Measurements from ENCODE around the gene AFAP1. TPM values are rescaled to one million over a fixed set of nuclear protein-coding genes. Genes with fewer than 3 reads are reported as not detected.

The AFAP1 gene
- polyA plus RNA-seq, 1 experiment, result 61.7 TPM

GRCh38 chr4:7900334-7900909 is 39.2 kb downstream of the AFAP1 start:
- no peak for TF ChIP-seq CTCF (IDR thresholded peaks at IDR 0.05; ENCODE audit: low read depth, low read length)
- H3K27me3 ChIP-seq (ENCODE audit: control insufficient read depth, insufficient read depth, low read length), result no peaks in the 10 kb centered on the region
- no peaks in the 10 kb centered on the region for H3K9me3 ChIP-seq (ENCODE audit: control insufficient read depth, insufficient read depth, low read length)
- ChIA-PET POLR2A (no interaction called here), CTCF (no interaction called here)
- H3K4me3 ChIP-seq (ENCODE audit: low read depth, low read length), result no peak overlapping the region
- no peak for DNase-seq (ENCODE audit: low read depth, low spot score)
- H3K27ac ChIP-seq (ENCODE audit: low read depth, low read length), result peak overlapping the region; percentile 47

GRCh38 chr4:7899184-7899869 is 40.3 kb downstream of the AFAP1 start:
- no peaks in the 10 kb centered on the region for H3K9me3 ChIP-seq (ENCODE audit: control insufficient read depth, insufficient read depth, low read length)
- no peak for TF ChIP-seq CTCF (IDR thresholded peaks at IDR 0.05; ENCODE audit: low read depth, low read length)
- no peaks in the 10 kb centered on the region for H3K27me3 ChIP-seq (ENCODE audit: control insufficient read depth, insufficient read depth, low read length)
- H3K4me3 ChIP-seq (ENCODE audit: low read depth, low read length), result no peak overlapping the region
- H3K27ac ChIP-seq (ENCODE audit: low read depth, low read length), result no peak overlapping the region
- ChIA-PET CTCF (no interaction called here), POLR2A (no interaction called here)
- DNase-seq (ENCODE audit: low read depth, low spot score), result no peak

- H3K9me3 ChIP-seq (ENCODE audit: control insufficient read depth, insufficient read depth, low read length), result no peaks in the 10 kb centered on the region
- H3K27me3 ChIP-seq (ENCODE audit: control insufficient read depth, insufficient read depth, low read length), result no peaks in the 10 kb centered on the region
- DNase-seq (ENCODE audit: low read depth, low spot score), result no peak
- H3K27ac ChIP-seq (ENCODE audit: low read depth, low read length), result no peak overlapping the region
- TF ChIP-seq CTCF (IDR thresholded peaks at IDR 0.05; ENCODE audit: low read depth, low read length), result no peak
- H3K4me3 ChIP-seq (ENCODE audit: low read depth, low read length), result no peak overlapping the region
- ChIA-PET CTCF (no interaction called here), POLR2A (no interaction called here)
Measured at GRCh38 chr4:7898385-7898784, 41.3 kb downstream of the AFAP1 start.

GRCh38 chr4:7897811-7898210 is 41.9 kb downstream of the AFAP1 start:
- H3K27ac ChIP-seq (ENCODE audit: low read depth, low read length), result no peak overlapping the region
- no peaks in the 10 kb centered on the region for H3K27me3 ChIP-seq (ENCODE audit: control insufficient read depth, insufficient read depth, low read length)
- no peaks in the 10 kb centered on the region for H3K9me3 ChIP-seq (ENCODE audit: control insufficient read depth, insufficient read depth, low read length)
- no peak for DNase-seq (ENCODE audit: low read depth, low spot score)
- POLR2A ChIA-PET, result no interaction called here
- no peak overlapping the region for H3K4me3 ChIP-seq (ENCODE audit: low read depth, low read length)
- TF ChIP-seq CTCF (IDR thresholded peaks at IDR 0.05; ENCODE audit: low read depth, low read length), result no peak
- CTCF ChIA-PET, result no interaction called here

GRCh38 chr4:7894677-7895181 is 44.9 kb downstream of the AFAP1 start:
- H3K4me3 ChIP-seq (ENCODE audit: low read depth, low read length), result no peak overlapping the region
- no peaks in the 10 kb centered on the region for H3K9me3 ChIP-seq (ENCODE audit: control insufficient read depth, insufficient read depth, low read length)
- no peak for DNase-seq (ENCODE audit: low read depth, low spot score)
- peak overlapping the region; percentile 54 for H3K27ac ChIP-seq (ENCODE audit: low read depth, low read length)
- no peaks in the 10 kb centered on the region for H3K27me3 ChIP-seq (ENCODE audit: control insufficient read depth, insufficient read depth, low read length)
- ChIA-PET POLR2A (no interaction called here), CTCF (interaction anchor here (1.5 kb wide), 1 partner anchor 91 kb away, joined by 5 read pairs; no protein-coding TSS in a partner anchor)
- no peak for TF ChIP-seq CTCF (IDR thresholded peaks at IDR 0.05; ENCODE audit: low read depth, low read length)

All from AG04450 (cell line).